H1 (cell line): Measurements from ENCODE around the gene NANOS3. TPM values are rescaled to one million over a fixed set of nuclear protein-coding genes. Genes with fewer than 3 reads are reported as not detected.

Experiments used
- CTCF ChIA-PET: fragments of 300-600 bp; sonication (Branson Sonifier 250); formaldehyde crosslinking; loops from one replicate; lab custom pipeline; 2021; ENCODE audit not compliant: partially characterized antibody; lab: Charles Lee
- POLR2A ChIA-PET: fragments of 300-600 bp; sonication (Branson Sonifier 250); formaldehyde crosslinking; loops from one replicate; lab custom pipeline; 2021; ENCODE audit warnings: inconsistent platforms; ENCODE audit not compliant: partially characterized antibody; lab: Charles Lee
- DNase-seq, 2 experiments: peaks; one replicate each; pipeline versions ENCODE4 v3.0.0 to v3.0.0-alpha.2; 2010 to 2022; ENCODE audit warnings: low spot score in 2 of 2, low read depth in 1 of 2, mixed read lengths in 1 of 2
- FAIRE-seq: peaks from 2 replicates; lab custom pipeline; 2011; peaks lifted over from hg19 to GRCh38; lab: Jason Lieb, UNC
- H2AFZ ChIP-seq: 2 replicates; pipeline ENCODE4 v1.8.1; 2012; ENCODE audit warnings: low read length, inconsistent platforms
- H2AK5ac ChIP-seq: 2 replicates; pipeline ENCODE4 v1.6.1; 2013; ENCODE audit warnings: low read depth, low read length
- H2BK120ac ChIP-seq: replicated peaks from 2 replicates; pipeline ENCODE3; 2013; ENCODE audit warnings: low read depth, low read length, inconsistent platforms
- H2BK12ac ChIP-seq: 2 replicates; pipeline ENCODE4 v1.6.1; 2013; ENCODE audit warnings: low read depth, low read length
- H2BK15ac ChIP-seq: 2 replicates; pipeline ENCODE4 v1.6.1; 2013; ENCODE audit warnings: low read length
- H2BK20ac ChIP-seq: 2 replicates; pipeline ENCODE4 v1.6.1; 2013; ENCODE audit warnings: low read length
- H2BK5ac ChIP-seq: 2 replicates; pipeline ENCODE4 v1.6.1; 2013; ENCODE audit warnings: low read depth, low read length
- H3K14ac ChIP-seq: 2 replicates; pipeline ENCODE4 v1.6.1; 2013; ENCODE audit warnings: inconsistent platforms; ENCODE audit not compliant: insufficient read length
- H3K18ac ChIP-seq: 2 replicates; pipeline ENCODE4 v1.6.1; 2013; ENCODE audit warnings: low read length; ENCODE audit errors: extremely low read depth
- H3K23ac ChIP-seq: 2 replicates; pipeline ENCODE4 v1.6.1; 2013; ENCODE audit warnings: inconsistent platforms; ENCODE audit not compliant: insufficient read length
- H3K23me2 ChIP-seq: 2 replicates; pipeline ENCODE4 v1.6.1; 2013; ENCODE audit warnings: low read depth, low read length
- H3K27ac ChIP-seq: 2 replicates; pipeline ENCODE4 v1.6.1; 2011; ENCODE audit warnings: low read depth, low read length, inconsistent platforms
- H3K27me3 ChIP-seq, 4 experiments: replicated peaks in 1 of 4; 1 replicate in 1 of 4; 2 replicates in 3 of 4; pipeline versions ENCODE4 v1.6.1 to v1.8.1; 2011 to 2013; ENCODE audit warnings: low read length in 3 of 4, mild to moderate bottlenecking in 3 of 4, inconsistent platforms in 2 of 4, mixed read lengths in 2 of 4, moderate library complexity in 1 of 4; ENCODE audit not compliant: control insufficient read depth in 3 of 4, insufficient read depth in 3 of 4; ENCODE audit errors: extremely low read depth in 1 of 4
- H3K36me3 ChIP-seq, 4 experiments: 2 replicates each; pipeline versions ENCODE4 v1.6.1 to v1.8.1; 2011 to 2013; ENCODE audit warnings: mild to moderate bottlenecking in 4 of 4, low read length in 3 of 4, moderate library complexity in 2 of 4, control low read depth in 1 of 4, inconsistent platforms in 1 of 4; ENCODE audit not compliant: insufficient read depth in 4 of 4, control insufficient read depth in 2 of 4
- H3K4ac ChIP-seq: replicated peaks from 2 replicates; pipeline ENCODE3; 2013; ENCODE audit warnings: low read length, low read depth, mixed read lengths, inconsistent platforms; ENCODE audit not compliant: insufficient read length
- H3K4me1 ChIP-seq, 4 experiments: replicated peaks in 1 of 4; 1 replicate in 1 of 4; 2 replicates in 3 of 4; pipeline versions ENCODE4 v1.6.1 to v1.8.1; 2011 to 2013; ENCODE audit warnings: low read length in 3 of 4, inconsistent platforms in 2 of 4, mixed read lengths in 1 of 4; ENCODE audit not compliant: insufficient read depth in 4 of 4, control insufficient read depth in 3 of 4
- H3K4me2 ChIP-seq, 2 experiments: 2 replicates each; pipeline versions ENCODE4 v1.6.1 to v1.8.1; 2011 to 2013; ENCODE audit warnings: low read depth in 2 of 2, low read length in 2 of 2, control low read depth in 1 of 2, inconsistent platforms in 1 of 2, mild to moderate bottlenecking in 1 of 2; ENCODE audit not compliant: insufficient read depth in 1 of 2
- H3K4me3 ChIP-seq, 4 experiments: fragments of 200-600, 300-600 bp in 1 of 4; sonication (generic), shearing (Covaris generic), sonication (Bioruptor Twin) in 1 of 4; 2 replicates each; pipeline versions ENCODE4 v1.5.1 to v1.8.1; 2011 to 2016; ENCODE audit warnings: low read length in 4 of 4, low read depth in 3 of 4, control low read depth in 2 of 4, inconsistent platforms in 2 of 4, mild to moderate bottlenecking in 2 of 4, mixed read lengths in 1 of 4, moderate library complexity in 1 of 4; ENCODE audit not compliant: insufficient read depth in 2 of 4; ENCODE audit errors: extremely low read depth in 1 of 4
- H3K56ac ChIP-seq: replicated peaks from 2 replicates; pipeline ENCODE3; 2013; ENCODE audit warnings: low read depth, mild to moderate bottlenecking, mixed read lengths, low read length, inconsistent platforms; ENCODE audit not compliant: insufficient read length
- H3K79me1 ChIP-seq: 2 replicates; pipeline ENCODE4 v1.6.1; 2013; ENCODE audit warnings: low read depth, low read length, control low read depth
- H3K79me2 ChIP-seq, 2 experiments: 2 replicates each; pipeline versions ENCODE4 v1.6.1 to v1.8.1; 2012 to 2013; ENCODE audit warnings: low read length in 2 of 2, mild to moderate bottlenecking in 2 of 2, inconsistent platforms in 1 of 2; ENCODE audit not compliant: insufficient read depth in 2 of 2, control insufficient read depth in 1 of 2
- H3K9ac ChIP-seq, 4 experiments: replicated peaks in 1 of 4; 1 replicate in 1 of 4; 2 replicates in 3 of 4; pipeline versions ENCODE4 v1.6.1 to v1.8.1; 2011 to 2013; ENCODE audit warnings: low read depth in 3 of 4, low read length in 3 of 4, control low read depth in 2 of 4, mild to moderate bottlenecking in 2 of 4, moderate library complexity in 2 of 4, inconsistent platforms in 1 of 4; ENCODE audit errors: extremely low read depth in 1 of 4
- H3K9me3 ChIP-seq, 2 experiments: 2 replicates each; pipeline versions ENCODE4 v1.6.1 to v1.8.1; 2012 to 2013; ENCODE audit warnings: mild to moderate bottlenecking in 2 of 2, moderate library complexity in 2 of 2, control low read depth in 1 of 2, inconsistent platforms in 1 of 2, low read depth in 1 of 2, low read length in 1 of 2, mixed read lengths in 1 of 2; ENCODE audit not compliant: insufficient read depth in 2 of 2
- H4K20me1 ChIP-seq, 2 experiments: replicated peaks in 1 of 2; 2 replicates each; pipeline versions ENCODE3 to v1.8.1; 2011 to 2013; ENCODE audit warnings: inconsistent platforms in 2 of 2, low read length in 2 of 2, mild to moderate bottlenecking in 1 of 2; ENCODE audit not compliant: insufficient read depth in 2 of 2, control insufficient read depth in 1 of 2
- H4K5ac ChIP-seq: 2 replicates; pipeline ENCODE4 v1.6.1; 2013; ENCODE audit warnings: low read length, low read depth, mixed read lengths, inconsistent platforms; ENCODE audit not compliant: insufficient read length
- H4K8ac ChIP-seq: 2 replicates; pipeline ENCODE4 v1.8.0; 2013; ENCODE audit warnings: mild to moderate bottlenecking, moderate library complexity, low read length, inconsistent platforms; ENCODE audit not compliant: insufficient read depth; ENCODE audit errors: extremely low read depth
- H4K91ac ChIP-seq: replicated peaks from 2 replicates; pipeline ENCODE3; 2013; ENCODE audit warnings: low read length, mixed read lengths, inconsistent platforms; ENCODE audit not compliant: insufficient read length
- CREB1 ChIP-seq: IDR thresholded peaks from 2 replicates; pipeline ENCODE4 v1.6.1; 2012; ENCODE audit warnings: inconsistent platforms
- NANOG ChIP-seq: IDR thresholded peaks from 2 replicates; pipeline ENCODE4 v1.6.1; 2011; ENCODE audit warnings: low read length, low read depth, mild to moderate bottlenecking, inconsistent platforms; ENCODE audit not compliant: insufficient read depth, poor library complexity, severe bottlenecking
- NRF1 ChIP-seq: IDR thresholded peaks from 2 replicates; pipeline ENCODE4 v1.6.1; 2011; ENCODE audit warnings: mild to moderate bottlenecking, low read depth, low read length, improper control_type of control experiment
- PHF8 ChIP-seq: fragments of 200-600 bp; sonication (generic); conservative IDR thresholded peaks from 2 replicates; pipeline ENCODE4 v1.7.1; 2012; ENCODE audit warnings: low read depth, mild to moderate bottlenecking, inconsistent platforms, low read length, moderate library complexity
- POLR2AphosphoS5 ChIP-seq: IDR thresholded peaks from 2 replicates; pipeline ENCODE4 v1.6.1; 2011; ENCODE audit warnings: low read depth, low read length
- POU5F1 ChIP-seq: IDR thresholded peaks from 2 replicates; pipeline ENCODE4 v1.6.1; 2011; ENCODE audit warnings: low read depth, mild to moderate bottlenecking, low read length, moderate library complexity
- RNF2 ChIP-seq: fragments of 200-900, 300-1000 bp; sonication (generic); IDR thresholded peaks from 2 replicates; pipeline ENCODE4 v1.7.1; 2016; ENCODE audit warnings: borderline replicate concordance, low read depth, mild to moderate bottlenecking, antibody characterized with exemption, low read length; ENCODE audit not compliant: poor library complexity, severe bottlenecking; ENCODE audit errors: missing control alignments
- SP2 ChIP-seq: IDR thresholded peaks from 2 replicates; pipeline ENCODE4 v1.6.1; 2012; ENCODE audit warnings: mild to moderate bottlenecking, low read length, inconsistent platforms
- TAF1 ChIP-seq: IDR thresholded peaks from 2 replicates; pipeline ENCODE4 v1.6.1; 2011; ENCODE audit warnings: mild to moderate bottlenecking, low read depth, low read length
- TEAD4 ChIP-seq: IDR thresholded peaks from 2 replicates; pipeline ENCODE4 v1.6.1; 2012; ENCODE audit warnings: low read depth, low read length, inconsistent platforms, mixed read lengths
- WGBS, 2 experiments: shearing (Covaris generic) in 1 of 2; methylation state at CpG; one replicate each; pipeline versions ENCODE4 v1.1.6 to v1.1.7; 2013 to 2015; ENCODE audit warnings: low lambda C conversion rate in 2 of 2, mixed read lengths in 2 of 2, inconsistent platforms in 1 of 2, low coverage in 1 of 2, missing lambda C conversion rate in 1 of 2; ENCODE audit not compliant: insufficient replicate concordance in 2 of 2, insufficient coverage in 1 of 2, insufficient read length in 1 of 2; ENCODE audit errors: extremely low coverage in 1 of 2, missing lambda C conversion rate in 1 of 2; 5-methylcytosine and 5-hydroxymethylcytosine counted together
- polyA plus RNA-seq, 7 experiments: library from polyadenylated mRNA; depleted of rRNA in 3 of 7; stranded (reverse) in 5 of 7; unstranded in 2 of 7; fragments of >200 nt in 5 of 7; fragments of 200-250 nt in 2 of 7; gene quantifications; 1 replicate in 5 of 7; 2 replicates in 1 of 7; 4 replicates in 1 of 7; pipeline versions ENCODE4 v1.2.1 to v1.2.3, GENCODE V29; 2011 to 2013; ENCODE audit warnings: missing spikeins in 2 of 7, mixed read lengths in 2 of 7
- total RNA-seq: library from RNA; stranded (reverse); fragmentation: NEBNext Ultra II Directional; extraction: Animal tissue kit (Norgen Biotek cat#: 25700); gene quantifications from 2 replicates; pipeline ENCODE4 v1.2.1, GENCODE V29; 2021
- TF ChIP-seq, protein P1 (sequence below), 3 experiments: IDR thresholded peaks; 1 replicate in 2 of 3; 2 replicates in 1 of 3; pipeline versions ENCODE4 v1.5.1 to v1.6.1; 2011; ENCODE audit warnings: low read length in 3 of 3, mild to moderate bottlenecking in 3 of 3, inconsistent platforms in 2 of 3, low read depth in 1 of 3, moderate library complexity in 1 of 3; ENCODE audit not compliant: insufficient read depth in 1 of 3; ENCODE audit errors: control extremely low read depth in 1 of 3

Gene NANOS3
- total and polyA plus RNA-seq, 2 of the 8 experiments (the other 6 are each of a cell fraction or from before 2014, with no cell fraction given): 0.62 TPM; not detected in 1

DNA sequence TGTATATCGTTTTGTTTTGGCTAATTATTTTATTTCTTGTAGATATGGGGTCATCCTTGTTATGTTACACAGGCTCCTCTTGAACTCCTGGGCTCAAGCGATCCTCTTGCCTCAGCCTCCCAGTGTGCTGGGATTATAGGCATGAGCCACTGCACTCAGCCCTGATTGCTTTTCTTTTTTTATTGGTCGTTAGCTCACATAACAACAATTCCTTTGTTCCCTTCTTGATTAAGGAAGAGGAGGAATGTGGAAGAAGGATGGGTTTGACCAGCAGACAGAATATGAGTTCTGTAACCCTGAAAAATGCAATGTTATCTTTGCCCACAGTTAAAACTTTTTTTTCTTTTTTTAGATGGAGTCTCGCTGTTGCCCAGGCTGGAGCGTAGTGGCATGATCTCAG lies 17.6 kb downstream of the NANOS3 start:
- Histone ChIP-seq H3K27ac (no peak overlapping the region), H3K27me3 (no peaks in the 10 kb centered on the region), H3K23ac (no peak overlapping the region), H3K4me2 (no peak overlapping the region), H3K18ac (no peak overlapping the region), H3K4me1 (no peaks in the 10 kb centered on the region), H3K79me2 (no peaks in the 10 kb centered on the region), H2BK120ac (no peak overlapping the region), H3K36me3 (no peaks in the 10 kb centered on the region), H3K23me2 (no peaks in the 10 kb centered on the region), H2BK12ac (no peak overlapping the region), H3K4me3 (no peak overlapping the region), H3K79me1 (no peaks in the 10 kb centered on the region), H3K9ac (no peak overlapping the region), H2BK15ac (no peak overlapping the region), H2AFZ (no peak overlapping the region), H4K20me1 (no peaks in the 10 kb centered on the region), H3K9me3 (no peaks in the 10 kb centered on the region), H2BK20ac (no peak overlapping the region), H2AK5ac (no peak overlapping the region), H3K4ac (no peak overlapping the region), H4K8ac (no peak overlapping the region), H3K56ac (no peak overlapping the region), H3K14ac (no peak overlapping the region), H2BK5ac (no peak overlapping the region), H4K91ac (no peak overlapping the region), H4K5ac (no peak overlapping the region)
- no peak for FAIRE-seq
- POLR2A ChIA-PET: interaction anchor here (1.1 to 1.2 kb wide), 2 partner anchors 14 to 42 kb away, joined by 3 read pairs; no protein-coding TSS in a partner anchor
- CTCF ChIA-PET: interaction anchor here (0.7 to 1.2 kb wide), 4 partner anchors 14 to 165 kb away, joined by 3 to 4 read pairs (median 3); no protein-coding TSS in a partner anchor
- TF ChIP-seq TAF1 (no peak), POU5F1 (no peak), SP2 (no peak), TEAD4 (no peak), CREB1 (no peak), RNF2 (no peak), NANOG (no peak), POLR2AphosphoS5 (no peak), PHF8 (no peak), NRF1 (no peak)
- TF ChIP-seq, protein P1, sequence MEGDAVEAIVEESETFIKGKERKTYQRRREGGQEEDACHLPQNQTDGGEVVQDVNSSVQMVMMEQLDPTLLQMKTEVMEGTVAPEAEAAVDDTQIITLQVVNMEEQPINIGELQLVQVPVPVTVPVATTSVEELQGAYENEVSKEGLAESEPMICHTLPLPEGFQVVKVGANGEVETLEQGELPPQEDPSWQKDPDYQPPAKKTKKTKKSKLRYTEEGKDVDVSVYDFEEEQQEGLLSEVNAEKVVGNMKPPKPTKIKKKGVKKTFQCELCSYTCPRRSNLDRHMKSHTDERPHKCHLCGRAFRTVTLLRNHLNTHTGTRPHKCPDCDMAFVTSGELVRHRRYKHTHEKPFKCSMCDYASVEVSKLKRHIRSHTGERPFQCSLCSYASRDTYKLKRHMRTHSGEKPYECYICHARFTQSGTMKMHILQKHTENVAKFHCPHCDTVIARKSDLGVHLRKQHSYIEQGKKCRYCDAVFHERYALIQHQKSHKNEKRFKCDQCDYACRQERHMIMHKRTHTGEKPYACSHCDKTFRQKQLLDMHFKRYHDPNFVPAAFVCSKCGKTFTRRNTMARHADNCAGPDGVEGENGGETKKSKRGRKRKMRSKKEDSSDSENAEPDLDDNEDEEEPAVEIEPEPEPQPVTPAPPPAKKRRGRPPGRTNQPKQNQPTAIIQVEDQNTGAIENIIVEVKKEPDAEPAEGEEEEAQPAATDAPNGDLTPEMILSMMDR (IDR thresholded peaks at IDR 0.05; ENCODE audit: control extremely low read depth in 1 of 3, insufficient read depth in 1 of 3, low read depth in 1 of 3, low read length in 3 of 3): no peak
- DNase-seq: no peak
- 91% methylated on average over 5 of the region's 5 CpGs; no CpG with 5 or more reads in 1 of the 2 experiments for WGBS, 2 experiments
